Cardiac fibroblast (primary cell): Measurements from ENCODE around the gene CDC123.
"Not testable (repeated sequence)": the region's sequence is repeated elsewhere in the genome, so short reads cannot be mapped to it uniquely, and the experiment has no call there.

Source experiments
- DNase-seq, 2 donors: peaks; one replicate each; pipeline versions ENCODE4 v3.0.0 to v3.0.0-alpha.2; 2010; ENCODE audit warnings: low read depth in 2 of 2
- H3K4me3 ChIP-seq, 2 donors: replicated peaks in 1 of 2; 1 replicate in 1 of 2; 2 replicates in 1 of 2; pipeline ENCODE4 v1.5.1; 2011; ENCODE audit warnings: low read depth in 2 of 2, low read length in 2 of 2, mild to moderate bottlenecking in 2 of 2, moderate library complexity in 1 of 2
- TF ChIP-seq, protein P1 (sequence below): IDR thresholded peaks from one replicate; pipeline ENCODE4 v1.5.1; 2011; ENCODE audit warnings: low read depth, mild to moderate bottlenecking, low read length, inconsistent platforms

CDC123 gene

GRCh38 chr10:12228851-12229250, 32.9 kb downstream of the CDC123 start:
- DNase-seq: no peak
- no peak overlapping the region for H3K4me3 ChIP-seq
- TF ChIP-seq, protein P1, sequence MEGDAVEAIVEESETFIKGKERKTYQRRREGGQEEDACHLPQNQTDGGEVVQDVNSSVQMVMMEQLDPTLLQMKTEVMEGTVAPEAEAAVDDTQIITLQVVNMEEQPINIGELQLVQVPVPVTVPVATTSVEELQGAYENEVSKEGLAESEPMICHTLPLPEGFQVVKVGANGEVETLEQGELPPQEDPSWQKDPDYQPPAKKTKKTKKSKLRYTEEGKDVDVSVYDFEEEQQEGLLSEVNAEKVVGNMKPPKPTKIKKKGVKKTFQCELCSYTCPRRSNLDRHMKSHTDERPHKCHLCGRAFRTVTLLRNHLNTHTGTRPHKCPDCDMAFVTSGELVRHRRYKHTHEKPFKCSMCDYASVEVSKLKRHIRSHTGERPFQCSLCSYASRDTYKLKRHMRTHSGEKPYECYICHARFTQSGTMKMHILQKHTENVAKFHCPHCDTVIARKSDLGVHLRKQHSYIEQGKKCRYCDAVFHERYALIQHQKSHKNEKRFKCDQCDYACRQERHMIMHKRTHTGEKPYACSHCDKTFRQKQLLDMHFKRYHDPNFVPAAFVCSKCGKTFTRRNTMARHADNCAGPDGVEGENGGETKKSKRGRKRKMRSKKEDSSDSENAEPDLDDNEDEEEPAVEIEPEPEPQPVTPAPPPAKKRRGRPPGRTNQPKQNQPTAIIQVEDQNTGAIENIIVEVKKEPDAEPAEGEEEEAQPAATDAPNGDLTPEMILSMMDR: no peak

- H3K4me3 ChIP-seq, DNase-seq: not testable (repeated sequence)
Observed at GRCh38 chr10:12234687-12235086, 38.7 kb downstream of the CDC123 start.

DNA sequence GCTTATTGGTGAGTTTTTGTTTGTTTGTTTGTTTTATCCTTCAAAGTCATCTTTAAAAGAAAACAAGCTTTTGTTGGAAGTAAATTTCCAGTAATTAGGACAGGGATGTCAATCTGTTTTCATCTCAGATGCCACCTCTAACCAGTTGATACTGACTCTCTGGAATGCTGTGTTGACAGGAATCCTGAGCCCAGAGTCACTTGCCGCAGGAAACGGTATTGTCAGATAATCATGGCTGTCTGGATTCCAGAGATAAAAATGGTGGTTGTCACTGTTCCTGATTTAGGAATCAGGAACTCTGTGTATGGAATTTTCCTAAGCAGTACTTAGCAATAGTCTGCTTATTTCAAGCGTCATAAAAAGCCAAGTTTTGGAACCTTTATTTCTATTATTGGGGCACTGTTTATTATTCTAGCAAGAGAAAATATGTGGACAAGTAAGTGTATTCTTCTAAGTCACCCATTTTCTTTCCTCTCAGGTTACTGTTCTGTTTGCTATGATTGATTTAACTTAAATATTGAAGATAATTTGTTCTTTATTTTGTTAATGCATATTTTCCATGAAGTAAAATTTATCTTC, 39.2 kb downstream of the CDC123 start:
- DNase-seq: no peak
- TF ChIP-seq, protein P1: no peak
- H3K4me3 ChIP-seq: no peak overlapping the region

- H3K4me3 ChIP-seq: no peak overlapping the region
- peak in 1 of 2 donors; percentile 22 for DNase-seq
- TF ChIP-seq, protein P1: no peak
Observed at GRCh38 chr10:12235796-12236195, 39.8 kb downstream of the CDC123 start.

DNA sequence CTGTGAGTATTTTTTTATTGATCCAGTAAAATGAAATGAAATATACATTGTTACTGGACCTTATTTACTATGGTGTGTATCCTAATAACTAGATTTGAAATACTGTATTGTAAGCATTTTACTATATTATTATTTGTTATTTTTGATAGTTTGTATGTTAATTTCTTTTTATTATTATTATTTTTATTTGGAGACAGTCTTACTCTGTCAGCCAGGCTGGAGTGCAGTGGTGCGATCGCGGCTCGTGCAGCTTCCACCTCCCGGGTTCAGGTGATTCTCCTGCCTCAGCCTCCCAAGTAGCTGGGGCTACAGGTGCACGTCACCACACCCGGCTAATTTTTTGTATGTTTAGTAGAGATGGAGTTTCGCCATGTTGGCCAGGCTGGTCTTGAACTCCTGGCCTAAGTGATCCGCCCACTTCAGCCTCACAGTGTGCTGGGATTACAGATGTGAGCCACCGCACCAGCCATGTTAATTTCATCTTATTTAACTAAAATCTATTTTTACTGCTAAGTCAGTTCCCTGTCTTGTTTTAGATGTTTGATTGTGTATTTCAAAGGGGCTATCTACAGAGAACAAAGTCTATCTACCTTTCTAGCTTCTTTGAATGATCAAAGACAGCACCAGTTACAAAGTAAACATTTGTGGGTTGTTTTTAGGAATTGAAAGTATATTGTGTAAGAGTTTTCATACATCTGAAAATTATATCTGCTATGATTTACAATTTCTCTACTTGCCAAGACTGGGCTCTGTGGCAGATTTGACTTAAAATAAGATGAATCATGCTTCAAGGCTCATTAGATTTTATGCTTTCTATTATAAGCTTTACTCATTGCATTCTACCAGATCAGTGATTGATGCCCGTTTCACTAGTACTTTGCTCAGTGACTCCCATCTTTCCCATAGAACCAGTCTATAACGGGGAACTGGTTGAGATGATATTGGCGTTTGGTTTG, 41.6 kb downstream of the CDC123 start:
- no peak overlapping the region for H3K4me3 ChIP-seq
- TF ChIP-seq, protein P1: no peak
- DNase-seq: no peak

DNA sequence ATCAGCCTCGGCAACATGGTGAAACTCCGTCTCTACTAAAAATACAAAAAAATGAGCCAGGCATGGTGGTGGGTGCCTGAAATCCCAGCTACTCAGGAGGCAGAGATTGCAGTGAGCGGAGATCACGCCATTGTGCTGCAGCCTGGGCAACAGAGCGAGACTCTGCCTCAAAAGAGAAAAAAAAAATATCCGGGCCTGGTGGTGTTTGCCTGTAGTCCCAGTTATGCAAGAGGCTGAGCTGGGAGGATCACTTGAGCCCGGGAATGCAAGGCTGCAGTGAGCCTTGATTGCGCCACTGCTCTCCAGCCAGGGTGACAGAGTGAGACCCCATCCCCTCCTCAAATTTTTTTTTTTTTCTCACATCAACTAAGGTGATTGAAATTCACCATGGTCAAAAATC, 42.8 kb downstream of the CDC123 start:
- TF ChIP-seq, protein P1: no peak
- H3K4me3 ChIP-seq: no peak overlapping the region
- DNase-seq: no peak

- H3K4me3 ChIP-seq: no peak overlapping the region
- DNase-seq: peak; percentile 33 to 53
Observed at GRCh38 chr10:12241810-12242529, 46.0 kb downstream of the CDC123 start.

More at GRCh38 chr10:12241810-12242529, 46.0 kb downstream of the CDC123 start:
- TF ChIP-seq, protein P1: no peak
